ENCODE measurements around the gene RELT.

DNA sequence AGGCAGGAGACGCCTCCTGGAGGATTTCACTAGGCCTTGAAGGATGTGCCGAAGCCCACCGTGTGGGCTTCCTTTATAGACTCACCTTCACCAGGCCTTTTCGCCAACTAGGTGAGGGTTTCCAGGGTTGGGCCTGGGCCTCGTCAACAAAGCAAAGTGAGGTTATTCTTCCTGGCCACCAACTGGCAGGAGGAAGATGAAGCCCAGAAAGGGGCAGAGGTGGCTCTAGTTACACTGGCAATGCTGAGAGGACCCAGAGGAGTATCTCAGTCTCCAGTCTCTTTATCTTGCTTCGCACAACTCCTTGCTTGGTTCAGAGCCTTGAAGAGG lies 404 bp upstream of the RELT start:
- TF ChIP-seq, protein P1, sequence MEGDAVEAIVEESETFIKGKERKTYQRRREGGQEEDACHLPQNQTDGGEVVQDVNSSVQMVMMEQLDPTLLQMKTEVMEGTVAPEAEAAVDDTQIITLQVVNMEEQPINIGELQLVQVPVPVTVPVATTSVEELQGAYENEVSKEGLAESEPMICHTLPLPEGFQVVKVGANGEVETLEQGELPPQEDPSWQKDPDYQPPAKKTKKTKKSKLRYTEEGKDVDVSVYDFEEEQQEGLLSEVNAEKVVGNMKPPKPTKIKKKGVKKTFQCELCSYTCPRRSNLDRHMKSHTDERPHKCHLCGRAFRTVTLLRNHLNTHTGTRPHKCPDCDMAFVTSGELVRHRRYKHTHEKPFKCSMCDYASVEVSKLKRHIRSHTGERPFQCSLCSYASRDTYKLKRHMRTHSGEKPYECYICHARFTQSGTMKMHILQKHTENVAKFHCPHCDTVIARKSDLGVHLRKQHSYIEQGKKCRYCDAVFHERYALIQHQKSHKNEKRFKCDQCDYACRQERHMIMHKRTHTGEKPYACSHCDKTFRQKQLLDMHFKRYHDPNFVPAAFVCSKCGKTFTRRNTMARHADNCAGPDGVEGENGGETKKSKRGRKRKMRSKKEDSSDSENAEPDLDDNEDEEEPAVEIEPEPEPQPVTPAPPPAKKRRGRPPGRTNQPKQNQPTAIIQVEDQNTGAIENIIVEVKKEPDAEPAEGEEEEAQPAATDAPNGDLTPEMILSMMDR (conservative IDR thresholded peaks at IDR 0.05; ENCODE audit: low read depth, low read length) = no peak
- no peak for TF ChIP-seq EZH2phosphoT487 (IDR thresholded peaks at IDR 0.05; ENCODE audit: borderline replicate concordance, low read length)

Data from PC-3 (cell line).